HG02885 (cell line): Measurements from ENCODE around the gene CGB2.
"Not testable (repeated sequence)": the region's sequence is repeated elsewhere in the genome, so short reads cannot be mapped to it uniquely, and the experiment has no call there.

Experiments used
- ATAC-seq: cut with Tn5 transposase; IDR thresholded peaks from one replicate; pipeline ENCODE4 v1.9.1; 2021; ENCODE audit warnings: mild to moderate bottlenecking; ENCODE audit not compliant: unreplicated experiment, poor library complexity

Gene CGB2

GRCh38 chr19:49031642-49032301 is at the start of gene CGB2:
TSS of gene CGB2 (plus strand) at chr19:49031890. CDS start at chr19:49032096, 206 bp downstream.
- ATAC-seq: not testable (repeated sequence)

GRCh38 chr19:48982280-48982679 is 49.4 kb upstream of the CGB2 start:
- ATAC-seq: no peak

GRCh38 chr19:48985711-48986110 is 46.0 kb upstream of the CGB2 start:
- ATAC-seq: no peak

- no peak for ATAC-seq
Observed at GRCh38 chr19:48986211-48986610, 45.5 kb upstream of the CGB2 start.

GRCh38 chr19:48987323-48987722 is 44.4 kb upstream of the CGB2 start:
- ATAC-seq: no peak

- ATAC-seq: no peak
Observed at GRCh38 chr19:48988286-48988685, 43.4 kb upstream of the CGB2 start.

- no peak for ATAC-seq
Observed at GRCh38 chr19:48988860-48989259, 42.8 kb upstream of the CGB2 start.

GRCh38 chr19:48989701-48990291 is 41.9 kb upstream of the CGB2 start:
- ATAC-seq: no peak

GRCh38 chr19:48990400-48990799 is 41.3 kb upstream of the CGB2 start:
- ATAC-seq: no peak

GRCh38 chr19:48991011-48991609 is 40.6 kb upstream of the CGB2 start:
- ATAC-seq: no peak

- ATAC-seq: no peak
Observed at GRCh38 chr19:48991873-48992580, 39.7 kb upstream of the CGB2 start.

- ATAC-seq: no peak
Observed at GRCh38 chr19:48992581-48993174, 39.0 kb upstream of the CGB2 start.

- ATAC-seq: peak; percentile 89
Observed at GRCh38 chr19:48993175-48994034, 38.3 kb upstream of the CGB2 start, which contains the start of the genes GYS1 and RUVBL2. TSS of gene GYS1 (minus strand) at chr19:48993309. CDS start at chr19:48993112, 197 bp downstream. TSS of gene RUVBL2 (plus strand) at chr19:48993887. CDS start at chr19:48993912, 25 bp downstream.

- ATAC-seq: no peak
Observed at GRCh38 chr19:48994035-48994386, 37.7 kb upstream of the CGB2 start.

- no peak for ATAC-seq
Observed at GRCh38 chr19:48997972-48998371, 33.7 kb upstream of the CGB2 start.

- ATAC-seq: no peak
Observed at GRCh38 chr19:48999481-49000325, 32.0 kb upstream of the CGB2 start.

GRCh38 chr19:49004133-49004532 is 27.6 kb upstream of the CGB2 start:
- no peak for ATAC-seq

- no peak for ATAC-seq
Observed at GRCh38 chr19:49004964-49005614, 26.6 kb upstream of the CGB2 start.
